Activated naive CD8-positive, alpha-beta T cell treated with anti-CD3 and anti-CD28 coated beads for 36 hours (primary cell): ENCODE results near the gene CALML5. TPM values are rescaled to one million over a fixed set of nuclear protein-coding genes. Genes with fewer than 3 reads are reported as not detected.
"Not testable (repeated sequence)": the region's sequence is repeated elsewhere in the genome, so short reads cannot be mapped to it uniquely, and the experiment has no call there.

Experiments used
- DNase-seq: peaks from one replicate; pipeline ENCODE4 v3.0.0; 2021
- H3K27ac Mint-ChIP-seq: one replicate; pipeline ENCODE4 v1.8.0; 2022; ENCODE audit warnings: mild to moderate bottlenecking, moderate library complexity, mixed read lengths
- H3K27me3 Mint-ChIP-seq: one replicate; pipeline ENCODE4 v1.8.0; 2022; ENCODE audit warnings: mild to moderate bottlenecking, mixed read lengths
- H3K36me3 Mint-ChIP-seq: one replicate; pipeline ENCODE4 v1.8.0; 2021; ENCODE audit warnings: mild to moderate bottlenecking, mixed read lengths
- H3K4me1 Mint-ChIP-seq: one replicate; pipeline ENCODE4 v1.8.0; 2021; ENCODE audit warnings: mixed read lengths
- H3K4me3 Mint-ChIP-seq: one replicate; pipeline ENCODE4 v1.8.0; 2022; ENCODE audit warnings: mild to moderate bottlenecking, moderate library complexity, mixed read lengths
- H3K9me3 Mint-ChIP-seq: one replicate; pipeline ENCODE4 v1.8.0; 2022; ENCODE audit warnings: mixed read lengths
- total RNA-seq, 2 experiments: library from RNA; stranded (reverse); gene quantifications; one replicate each; pipeline ENCODE4 v1.2.3, GENCODE V29; 2021

Gene CALML5
- total RNA-seq, 2 experiments from 2014 or later = not detected

DNA sequence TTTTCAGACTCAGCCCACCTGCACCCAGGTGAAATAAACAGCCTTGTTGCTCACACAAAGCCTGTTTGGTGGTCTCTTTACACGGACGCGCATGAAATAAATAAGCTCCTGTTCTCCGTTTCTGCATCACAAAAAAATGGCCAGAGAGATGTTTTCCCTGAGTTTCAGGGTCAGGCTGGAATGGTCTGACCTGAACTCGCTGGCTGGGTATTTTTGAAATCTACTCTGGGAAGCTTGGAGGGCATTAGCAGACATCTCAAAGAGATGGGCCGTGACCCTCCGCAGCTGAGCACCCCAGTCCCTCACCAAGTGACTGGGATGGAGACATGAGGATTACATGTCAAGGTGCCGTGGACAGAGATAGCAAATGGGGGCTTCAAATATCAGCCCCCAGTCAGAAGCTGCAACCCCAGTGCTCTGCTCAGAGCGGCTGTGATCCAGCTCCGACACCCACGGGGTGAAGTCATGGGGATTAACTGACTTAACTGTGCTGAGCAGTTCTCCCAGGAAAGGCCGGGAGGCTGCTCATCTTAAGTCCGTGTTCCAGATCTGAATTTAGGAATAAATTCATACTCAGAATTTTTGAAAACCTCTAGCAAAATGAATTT lies 22.3 kb downstream of the CALML5 start:
- Mint-ChIP-seq H3K4me1 (peaks cover 8% of the 10 kb centered on the region), H3K36me3 (no peaks in the 10 kb centered on the region), H3K9me3 (no peaks in the 10 kb centered on the region), H3K4me3 (no peak overlapping the region), H3K27me3 (no peaks in the 10 kb centered on the region), H3K27ac (no peak overlapping the region)
- DNase-seq = no peak

DNA sequence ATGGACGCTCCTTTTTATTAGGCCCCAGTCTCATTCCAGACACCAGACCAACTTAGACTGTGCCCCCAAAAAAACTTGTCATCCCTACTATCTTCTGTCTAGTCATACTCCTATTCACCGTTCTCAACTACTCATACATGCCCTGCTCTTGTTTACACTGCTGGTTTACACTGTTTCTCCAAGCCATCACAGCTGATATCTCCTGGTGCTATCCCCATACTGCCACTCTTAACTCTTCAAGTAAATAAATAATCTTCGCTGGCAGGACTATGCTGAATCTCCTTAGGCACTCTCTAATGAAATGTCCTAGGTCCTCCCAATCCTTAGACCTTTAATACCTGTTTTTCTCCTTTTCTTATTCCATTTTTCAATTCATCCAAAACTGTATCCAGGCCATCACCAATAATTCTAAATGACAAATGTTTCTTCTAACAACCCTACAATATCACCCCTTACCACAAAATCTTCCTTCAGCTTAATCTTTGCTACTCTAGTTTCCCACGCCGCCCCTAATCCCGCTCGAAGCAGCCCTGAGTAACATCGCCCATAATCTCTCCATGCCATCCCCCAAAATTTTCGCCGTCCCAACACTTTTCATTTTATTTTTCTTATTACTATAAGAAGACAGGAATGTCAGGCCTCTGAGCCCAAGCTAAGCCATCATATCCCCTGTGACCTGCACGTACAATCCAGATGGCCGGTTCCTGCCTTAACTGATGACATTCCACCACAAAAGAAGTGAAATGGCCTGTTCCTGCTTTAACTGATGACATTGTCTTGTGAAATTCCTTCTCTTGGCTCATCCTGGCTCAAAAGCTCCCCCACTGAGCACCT lies 23.2 kb downstream of the CALML5 start:
- H3K27ac Mint-ChIP-seq, H3K36me3 Mint-ChIP-seq, DNase-seq, H3K4me3 Mint-ChIP-seq, H3K27me3 Mint-ChIP-seq, H3K9me3 Mint-ChIP-seq, H3K4me1 Mint-ChIP-seq: not testable (repeated sequence)

DNA sequence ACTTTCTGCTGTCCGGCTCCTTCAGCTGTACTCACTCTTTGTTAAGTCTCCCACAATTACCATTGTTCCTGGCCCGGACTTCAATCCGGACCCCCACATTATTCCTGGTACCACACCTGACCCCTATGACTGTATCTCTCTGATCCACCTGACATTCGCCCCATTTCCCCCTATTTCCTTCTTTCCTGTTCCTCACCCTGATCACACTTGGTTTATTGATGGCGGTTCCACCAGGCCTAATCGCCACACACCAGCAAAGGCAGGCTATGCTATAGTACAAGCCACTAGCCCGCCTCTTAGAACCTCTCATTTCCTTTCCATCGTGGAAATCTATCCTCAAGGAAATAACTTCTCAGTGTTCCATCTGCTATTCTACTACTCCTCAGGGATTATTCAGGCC lies 24.3 kb downstream of the CALML5 start:
- not testable (repeated sequence) for H3K27me3 Mint-ChIP-seq, H3K9me3 Mint-ChIP-seq, DNase-seq, H3K27ac Mint-ChIP-seq, H3K4me3 Mint-ChIP-seq, H3K36me3 Mint-ChIP-seq, H3K4me1 Mint-ChIP-seq

DNA sequence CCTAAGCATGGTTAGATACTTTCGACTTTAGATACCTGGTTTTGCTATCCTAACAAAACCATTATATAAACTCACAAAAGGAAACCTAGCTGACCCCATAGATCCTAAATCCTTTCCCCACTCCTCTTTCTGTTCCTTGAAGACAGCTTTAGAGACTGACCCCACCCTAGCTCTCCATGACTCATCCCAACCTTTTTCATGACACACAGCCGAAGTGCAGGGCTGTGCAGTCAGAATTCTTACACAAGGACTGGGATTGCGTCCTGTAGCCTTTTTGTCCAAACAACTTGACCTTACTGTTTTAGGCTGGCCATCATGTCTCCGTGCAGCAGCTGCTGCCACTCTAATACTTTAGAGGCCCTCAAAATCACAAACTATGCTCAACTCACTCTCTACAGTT lies 24.7 kb downstream of the CALML5 start:
- H3K4me1 Mint-ChIP-seq, H3K27ac Mint-ChIP-seq, DNase-seq, H3K27me3 Mint-ChIP-seq, H3K9me3 Mint-ChIP-seq, H3K36me3 Mint-ChIP-seq, H3K4me3 Mint-ChIP-seq: not testable (repeated sequence)

DNA sequence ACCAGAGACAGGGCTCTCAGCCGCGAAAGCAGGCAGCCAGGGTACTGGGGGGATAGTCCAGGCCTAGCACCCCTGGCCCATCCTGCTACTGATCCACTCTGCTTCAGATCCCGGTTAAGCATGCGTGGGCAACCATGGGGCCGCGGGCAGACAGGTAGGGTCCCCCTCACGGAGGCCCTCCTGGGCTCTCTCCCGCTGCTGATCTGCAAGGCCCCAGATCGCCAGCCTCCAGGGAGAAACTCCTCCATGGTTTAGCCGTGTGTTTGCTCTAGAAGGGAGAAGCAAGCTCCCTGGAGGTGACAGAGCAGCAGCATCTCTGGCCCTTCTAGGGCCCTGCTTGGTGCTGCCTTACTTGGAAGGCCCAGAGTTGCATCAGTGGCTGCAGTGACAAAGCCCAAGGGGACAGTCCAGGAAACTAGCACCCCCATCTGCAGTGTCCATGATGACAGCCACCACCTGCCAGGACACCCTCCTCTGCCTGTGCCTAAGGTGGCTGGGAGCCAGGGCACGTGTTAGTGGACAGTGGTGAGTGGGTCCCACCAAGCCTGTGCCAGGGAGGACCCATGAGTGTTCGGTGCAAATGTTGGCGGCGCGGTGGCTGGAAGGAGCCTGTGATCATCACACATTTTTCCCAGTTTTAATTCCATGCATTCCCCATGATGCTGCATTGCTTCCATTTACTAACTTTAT lies 29.2 kb downstream of the CALML5 start:
- Mint-ChIP-seq H3K9me3 (no peaks in the 10 kb centered on the region), H3K36me3 (no peaks in the 10 kb centered on the region), H3K27ac (no peak overlapping the region), H3K27me3 (no peaks in the 10 kb centered on the region), H3K4me1 (peaks cover 3% of the 10 kb centered on the region), H3K4me3 (no peak overlapping the region)
- DNase-seq = no peak

DNA sequence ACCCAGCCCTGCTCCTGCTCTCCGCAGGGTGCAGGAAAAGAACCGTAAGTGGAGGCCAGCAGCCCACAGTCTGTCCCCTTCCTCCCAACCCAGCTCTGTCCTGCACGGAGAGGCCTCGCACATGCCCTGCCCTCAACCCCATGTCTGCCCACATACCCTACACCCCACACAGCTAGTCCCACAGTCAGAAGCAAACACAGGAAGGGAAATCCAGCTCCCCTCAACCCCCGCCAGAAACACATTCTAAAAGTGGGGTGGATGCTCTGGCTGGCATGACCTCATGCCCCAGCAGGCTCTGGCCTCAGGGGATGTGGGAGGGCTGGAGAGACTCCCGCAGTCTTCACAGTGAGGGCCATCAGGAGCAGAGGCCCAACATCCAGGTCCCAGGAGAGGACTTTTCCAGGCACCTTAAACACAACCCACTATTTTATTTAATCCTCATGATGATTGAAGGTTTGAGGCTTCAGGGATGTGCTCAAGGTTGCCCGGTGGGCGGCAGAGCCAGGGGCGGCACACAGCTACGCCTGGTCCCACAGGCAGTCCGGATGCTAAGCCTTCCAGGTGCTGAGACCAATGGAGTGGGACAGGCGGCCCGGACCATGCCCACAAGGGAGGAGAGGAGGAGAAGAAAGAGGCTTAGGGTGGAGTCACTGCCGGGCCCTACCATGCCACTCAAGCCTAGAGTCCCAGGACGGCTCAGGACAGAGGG lies 29.9 kb downstream of the CALML5 start:
- Mint-ChIP-seq H3K4me3 (no peak overlapping the region), H3K36me3 (no peaks in the 10 kb centered on the region), H3K27me3 (no peaks in the 10 kb centered on the region), H3K4me1 (peaks cover 3% of the 10 kb centered on the region), H3K27ac (no peak overlapping the region), H3K9me3 (no peaks in the 10 kb centered on the region)
- no peak for DNase-seq

DNA sequence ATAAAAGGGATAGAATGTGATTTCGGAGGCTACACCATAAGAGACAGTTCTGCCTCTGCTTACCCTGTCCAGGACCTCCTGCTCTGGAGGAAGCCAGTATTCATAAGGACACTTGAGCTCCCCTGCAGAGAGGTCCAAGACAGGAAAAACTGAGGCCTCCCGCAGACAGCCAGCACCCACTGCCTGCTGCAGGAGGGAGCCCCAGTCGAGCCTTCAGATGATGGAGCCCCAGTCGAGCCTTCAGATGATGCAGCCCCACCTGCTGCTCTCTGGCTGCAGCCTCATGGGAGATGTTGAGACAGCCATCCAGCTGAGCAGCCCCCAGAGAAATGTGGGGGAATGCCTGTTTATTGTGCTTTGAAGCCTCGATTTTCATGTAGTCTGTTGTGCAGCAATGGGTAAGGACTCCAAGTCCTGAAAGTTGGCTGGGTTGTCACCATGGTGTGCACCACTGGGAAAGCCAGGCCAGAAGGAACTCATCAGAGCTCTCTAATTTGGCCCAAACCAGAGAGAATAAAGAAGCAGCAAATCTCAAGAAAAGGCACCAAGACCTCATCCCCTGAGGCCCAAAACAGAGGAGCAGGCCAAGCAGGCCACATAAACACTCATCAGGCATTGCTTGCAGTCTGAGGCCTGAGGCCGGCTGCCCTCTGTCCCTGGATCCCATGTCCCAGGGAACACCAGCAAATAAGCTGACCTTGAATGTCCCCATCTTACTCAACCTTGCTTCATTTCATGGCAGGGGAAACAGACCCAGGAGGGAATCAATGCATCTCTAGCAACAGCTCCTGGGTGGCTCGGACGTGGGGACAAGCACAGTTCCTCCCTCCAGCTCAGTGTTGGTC lies 30.9 kb downstream of the CALML5 start:
- peaks cover 3% of the 10 kb centered on the region for H3K4me1 Mint-ChIP-seq
- H3K36me3 Mint-ChIP-seq = no peaks in the 10 kb centered on the region
- H3K27ac Mint-ChIP-seq = no peak overlapping the region
- no peak overlapping the region for H3K4me3 Mint-ChIP-seq
- H3K27me3 Mint-ChIP-seq = peaks cover 3% of the 10 kb centered on the region
- DNase-seq = no peak
- H3K9me3 Mint-ChIP-seq = no peaks in the 10 kb centered on the region

DNA sequence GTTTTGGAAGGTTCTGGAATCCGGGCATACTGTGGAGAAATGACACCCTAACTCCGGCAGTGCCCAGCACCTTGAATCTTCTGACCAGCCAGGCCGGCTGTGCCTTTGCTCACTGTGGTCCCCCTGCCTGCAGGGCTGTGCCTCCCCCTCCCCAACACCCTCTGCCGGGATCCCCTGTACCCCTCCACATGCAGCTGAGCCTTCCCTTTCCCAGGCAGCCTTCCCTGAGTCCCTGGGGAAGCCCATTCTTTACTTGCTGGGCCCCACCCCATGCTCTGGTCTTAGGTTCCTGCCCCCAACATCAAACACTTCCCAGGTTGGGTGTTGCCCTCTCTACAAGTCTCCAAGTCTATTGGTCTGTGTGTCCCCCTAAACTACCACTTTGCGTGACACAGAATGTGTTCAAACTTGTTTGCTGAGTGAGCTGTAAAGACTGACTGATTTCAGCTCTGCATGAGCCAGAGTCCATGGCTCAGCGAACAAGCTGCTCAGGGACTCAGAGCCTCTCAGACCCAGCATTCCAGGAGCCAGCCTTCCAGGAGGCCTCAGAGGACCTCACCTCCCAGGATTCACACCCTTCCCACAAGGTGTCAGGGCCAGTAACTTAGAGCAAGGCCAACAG lies 31.6 kb downstream of the CALML5 start:
- no peak overlapping the region for H3K27ac Mint-ChIP-seq
- H3K27me3 Mint-ChIP-seq = peaks cover 6% of the 10 kb centered on the region
- no peaks in the 10 kb centered on the region for H3K36me3 Mint-ChIP-seq
- no peaks in the 10 kb centered on the region for H3K9me3 Mint-ChIP-seq
- DNase-seq = no peak
- no peak overlapping the region for H3K4me3 Mint-ChIP-seq
- H3K4me1 Mint-ChIP-seq = peaks cover 3% of the 10 kb centered on the region

DNA sequence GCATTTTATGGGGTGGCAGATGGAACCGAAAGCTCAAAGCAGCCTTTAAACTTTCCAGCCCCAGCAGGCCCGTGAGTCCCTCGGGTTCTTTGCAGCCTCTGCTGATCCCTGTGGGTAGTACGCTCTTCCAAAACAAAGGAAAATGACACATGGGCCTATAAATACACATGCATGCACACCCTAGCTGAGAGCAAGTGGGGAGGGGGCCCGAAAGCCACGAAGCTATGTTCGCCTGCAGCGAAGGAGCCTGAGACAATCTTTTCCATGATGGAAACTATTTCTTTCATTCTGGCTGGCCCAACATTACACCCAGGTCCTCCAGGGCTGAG lies 32.2 kb downstream of the CALML5 start:
- no peaks in the 10 kb centered on the region for H3K9me3 Mint-ChIP-seq
- no peaks in the 10 kb centered on the region for H3K36me3 Mint-ChIP-seq
- H3K4me1 Mint-ChIP-seq = peaks cover 3% of the 10 kb centered on the region
- peaks cover 6% of the 10 kb centered on the region for H3K27me3 Mint-ChIP-seq
- H3K27ac Mint-ChIP-seq = no peak overlapping the region
- no peak for DNase-seq
- H3K4me3 Mint-ChIP-seq = no peak overlapping the region

DNA sequence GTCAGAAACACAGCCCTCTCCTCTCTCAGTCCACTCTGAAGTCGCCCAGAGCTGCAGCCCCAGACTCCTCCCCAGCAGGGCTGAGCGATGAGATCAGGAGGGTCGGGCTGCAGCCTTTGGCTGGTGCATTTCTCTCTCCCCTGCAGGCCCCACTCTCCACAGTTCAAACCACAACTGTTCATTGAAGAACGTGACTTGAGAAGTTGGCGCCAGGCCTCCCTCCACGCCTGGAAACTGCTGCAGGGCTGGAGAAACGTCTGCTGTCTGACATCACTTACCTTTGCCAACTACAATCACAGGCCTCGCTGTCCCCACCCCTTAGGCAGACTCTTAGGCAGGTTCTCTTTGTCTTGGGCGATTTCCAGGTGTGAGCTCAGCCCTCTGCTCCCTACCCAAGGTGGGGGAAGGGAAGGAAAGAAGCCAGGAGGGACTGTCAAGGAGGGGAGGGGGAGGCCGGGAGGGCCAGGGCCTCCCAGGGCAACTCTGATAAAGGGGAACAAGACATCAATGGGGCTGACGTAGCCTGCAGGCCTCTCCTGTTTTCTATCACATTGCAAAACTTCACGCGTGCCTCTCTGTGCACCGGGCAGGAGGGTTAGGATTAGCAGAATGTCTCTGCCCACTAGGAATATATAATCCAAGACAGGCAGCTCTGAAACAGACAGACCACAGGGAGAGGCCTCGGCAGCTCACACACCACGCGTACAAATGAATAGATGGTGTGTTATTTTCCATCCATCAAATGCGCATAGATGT lies 32.7 kb downstream of the CALML5 start:
- H3K27ac Mint-ChIP-seq = no peak overlapping the region
- peaks cover 6% of the 10 kb centered on the region for H3K27me3 Mint-ChIP-seq
- H3K36me3 Mint-ChIP-seq = no peaks in the 10 kb centered on the region
- DNase-seq = no peak
- H3K9me3 Mint-ChIP-seq = no peaks in the 10 kb centered on the region
- H3K4me1 Mint-ChIP-seq = peaks cover 3% of the 10 kb centered on the region
- H3K4me3 Mint-ChIP-seq = no peak overlapping the region

DNA sequence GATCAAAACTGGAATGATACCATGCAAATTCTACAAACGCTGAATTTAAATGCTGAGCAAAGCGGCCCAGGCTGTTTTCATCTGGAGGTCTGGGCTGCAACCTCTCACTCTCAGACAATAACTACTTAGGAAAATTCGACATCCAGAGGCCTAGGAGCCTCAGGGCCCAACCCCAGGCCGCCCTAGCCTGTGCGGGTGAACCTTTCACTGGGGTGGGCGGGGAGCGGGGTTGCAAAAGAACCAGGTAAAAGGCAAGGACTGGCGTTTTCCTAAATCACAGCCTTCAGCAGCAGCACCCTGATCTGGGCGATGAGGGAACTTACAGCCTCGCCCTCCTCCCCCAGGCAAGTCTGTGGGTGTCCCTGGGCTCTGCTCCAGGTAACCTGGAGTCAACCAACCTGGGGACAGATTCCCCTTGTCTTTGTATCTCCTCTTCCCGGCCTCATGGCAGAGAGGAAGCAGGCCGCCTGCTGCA lies 33.4 kb downstream of the CALML5 start:
- H3K27ac Mint-ChIP-seq = no peak overlapping the region
- no peak for DNase-seq
- H3K36me3 Mint-ChIP-seq = peaks cover 2% of the 10 kb centered on the region

DNA sequence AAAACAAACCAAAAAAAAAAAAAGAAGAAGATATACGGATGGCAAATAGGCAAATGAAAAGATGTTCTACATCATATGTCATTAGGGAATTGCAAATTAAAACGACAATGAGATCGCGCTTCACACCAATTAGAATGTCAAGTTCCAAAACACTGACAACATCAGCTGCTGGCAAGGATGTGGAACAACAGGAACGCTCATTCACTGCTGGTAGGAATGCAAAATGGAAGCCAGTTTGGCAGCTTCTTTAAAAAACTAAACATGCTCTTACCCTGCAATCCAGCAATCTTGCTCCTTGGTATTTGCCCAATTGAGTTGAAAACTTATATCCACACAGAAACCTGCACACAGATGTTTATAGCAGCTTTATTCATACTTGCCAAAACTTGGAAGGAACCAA lies 34.8 kb downstream of the CALML5 start:
- no peak overlapping the region for H3K4me3 Mint-ChIP-seq
- peaks cover 2% of the 10 kb centered on the region for H3K36me3 Mint-ChIP-seq
- peaks cover 6% of the 10 kb centered on the region for H3K27me3 Mint-ChIP-seq
- no peak for DNase-seq
- H3K9me3 Mint-ChIP-seq = no peaks in the 10 kb centered on the region
- peaks cover 3% of the 10 kb centered on the region for H3K4me1 Mint-ChIP-seq
- H3K27ac Mint-ChIP-seq = no peak overlapping the region

More for the DNA sequence above, 33.4 kb downstream of the CALML5 start:
- Mint-ChIP-seq H3K9me3 (no peaks in the 10 kb centered on the region), H3K27me3 (peaks cover 6% of the 10 kb centered on the region), H3K4me1 (peaks cover 3% of the 10 kb centered on the region), H3K4me3 (no peak overlapping the region)

DNA sequence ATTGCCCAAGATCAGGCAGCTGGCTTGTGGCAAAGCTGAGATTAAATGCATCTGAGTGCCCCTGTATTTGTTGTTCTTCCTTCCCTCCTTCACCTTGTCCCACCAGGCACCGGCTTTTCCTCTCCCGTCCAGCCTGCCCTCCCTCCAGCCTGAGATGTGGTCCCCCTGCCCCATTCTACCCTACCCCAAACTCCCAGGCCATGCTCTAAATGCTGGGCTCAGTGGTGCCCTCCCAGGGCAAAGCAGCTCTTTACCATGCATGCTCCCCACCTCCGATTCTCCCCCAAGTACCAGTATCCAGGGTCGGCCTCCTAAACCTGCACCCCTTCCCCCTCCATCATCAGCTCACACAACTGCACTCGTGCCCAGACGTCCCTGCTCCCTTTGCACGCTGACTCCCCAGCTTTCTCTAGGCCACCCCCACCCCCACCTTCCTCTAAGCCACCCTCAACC lies 36.5 kb downstream of the CALML5 start:
- no peak overlapping the region for H3K27ac Mint-ChIP-seq
- no peak for DNase-seq
- no peak overlapping the region for H3K4me3 Mint-ChIP-seq
- peaks cover 12% of the 10 kb centered on the region for H3K36me3 Mint-ChIP-seq
- peaks cover 9% of the 10 kb centered on the region for H3K4me1 Mint-ChIP-seq
- peaks cover 6% of the 10 kb centered on the region for H3K27me3 Mint-ChIP-seq
- H3K9me3 Mint-ChIP-seq = no peaks in the 10 kb centered on the region
